ENCODE measurements around the gene ALDH1A2. TPM values are rescaled to one million over a fixed set of nuclear protein-coding genes. Genes with fewer than 3 reads are reported as not detected.

Gene ALDH1A2
- total RNA-seq, 2 donors from 2014 or later: not detected

- no peaks in the 10 kb centered on the region for H3K36me3 ChIP-seq (ENCODE audit: control insufficient read depth, insufficient read depth, low read length)
- H3K4me3 ChIP-seq (ENCODE audit: low read length): no peak overlapping the region
- 86 to 90% methylated on average over 2 of the region's 3 CpGs for WGBS, 2 experiments (ENCODE audit: insufficient coverage in 1 of 2, insufficient read length in 1 of 2)
- H3K9ac ChIP-seq (ENCODE audit: extremely low read depth, low read length, poor library complexity, severe bottlenecking): no peak overlapping the region
- H3K4me1 ChIP-seq (ENCODE audit: control insufficient read depth, insufficient read depth, low read length): no peaks in the 10 kb centered on the region
- no peaks in the 10 kb centered on the region for H3K9me3 Mint-ChIP-seq
- no peak overlapping the region for H3K27ac ChIP-seq (ENCODE audit: low read depth, low read length)
- H3K27me3 ChIP-seq (ENCODE audit: control insufficient read depth, insufficient read depth, low read length, poor library complexity, severe bottlenecking): no peaks in the 10 kb centered on the region
- H3K27me3 Mint-ChIP-seq (ENCODE audit: insufficient read depth): peaks cover 9% of the 10 kb centered on the region
- no peaks in the 10 kb centered on the region for H3K9me3 ChIP-seq (ENCODE audit: control insufficient read depth, low read length)
- H3K4me3 Mint-ChIP-seq: no peak overlapping the region
- no peak for TF ChIP-seq CTCF (conservative IDR thresholded peaks at IDR 0.05)
- DNase-seq: no peak
- H3K36me3 Mint-ChIP-seq (ENCODE audit: low read depth): no peaks in the 10 kb centered on the region
- no peak overlapping the region for H3K27ac Mint-ChIP-seq
- peaks cover 3% of the 10 kb centered on the region for H3K4me1 Mint-ChIP-seq
Observed at GRCh38 chr15:57973534-57973933, 92.0 kb downstream of the ALDH1A2 start.

GRCh38 chr15:57972864-57973263 is 92.6 kb downstream of the ALDH1A2 start:
- TF ChIP-seq CTCF (conservative IDR thresholded peaks at IDR 0.05): no peak
- H3K27ac ChIP-seq (ENCODE audit: low read depth, low read length): no peak overlapping the region
- H3K27me3 ChIP-seq (ENCODE audit: control insufficient read depth, insufficient read depth, low read length, poor library complexity, severe bottlenecking): no peaks in the 10 kb centered on the region
- 89% methylated on average over 2 of the region's 2 CpGs; no CpG with 5 or more reads in 1 of the 2 experiments for WGBS, 2 experiments (ENCODE audit: insufficient coverage in 1 of 2, insufficient read length in 1 of 2)
- H3K9me3 Mint-ChIP-seq: no peaks in the 10 kb centered on the region
- H3K4me3 ChIP-seq (ENCODE audit: low read length): no peak overlapping the region
- no peak overlapping the region for H3K4me3 Mint-ChIP-seq
- peaks cover 9% of the 10 kb centered on the region for H3K27me3 Mint-ChIP-seq (ENCODE audit: insufficient read depth)
- no peak overlapping the region for H3K27ac Mint-ChIP-seq
- H3K4me1 ChIP-seq (ENCODE audit: control insufficient read depth, insufficient read depth, low read length): no peaks in the 10 kb centered on the region
- H3K9me3 ChIP-seq (ENCODE audit: control insufficient read depth, low read length): no peaks in the 10 kb centered on the region
- H3K4me1 Mint-ChIP-seq: peaks cover under 1% of the 10 kb centered on the region
- no peak for DNase-seq
- no peaks in the 10 kb centered on the region for H3K36me3 ChIP-seq (ENCODE audit: control insufficient read depth, insufficient read depth, low read length)
- H3K9ac ChIP-seq (ENCODE audit: extremely low read depth, low read length, poor library complexity, severe bottlenecking): no peak overlapping the region
- H3K36me3 Mint-ChIP-seq (ENCODE audit: low read depth): no peaks in the 10 kb centered on the region

GRCh38 chr15:57969996-57970395 is 95.5 kb downstream of the ALDH1A2 start:
- Histone ChIP-seq H3K9me3 (ENCODE audit: control insufficient read depth, low read length) (no peaks in the 10 kb centered on the region), H3K9ac (ENCODE audit: extremely low read depth, low read length, poor library complexity, severe bottlenecking) (no peak overlapping the region), H3K36me3 (ENCODE audit: control insufficient read depth, insufficient read depth, low read length) (no peaks in the 10 kb centered on the region), H3K27ac (ENCODE audit: low read depth, low read length) (no peak overlapping the region), H3K4me1 (ENCODE audit: control insufficient read depth, insufficient read depth, low read length) (no peaks in the 10 kb centered on the region), H3K27me3 (ENCODE audit: control insufficient read depth, insufficient read depth, low read length, poor library complexity, severe bottlenecking) (no peaks in the 10 kb centered on the region), H3K4me3 (ENCODE audit: low read length) (no peak overlapping the region)
- Mint-ChIP-seq H3K4me3 (no peak overlapping the region), H3K27ac (no peak overlapping the region), H3K27me3 (ENCODE audit: insufficient read depth) (peaks cover 3% of the 10 kb centered on the region), H3K9me3 (no peaks in the 10 kb centered on the region), H3K36me3 (ENCODE audit: low read depth) (no peaks in the 10 kb centered on the region), H3K4me1 (peaks cover 3% of the 10 kb centered on the region)
- no peak for TF ChIP-seq CTCF (conservative IDR thresholded peaks at IDR 0.05)
- no peak for DNase-seq
